Osteocyte (in vitro differentiated cells): ENCODE data around the gene ERAP2. TPM values are rescaled to one million over a fixed set of nuclear protein-coding genes. Genes with fewer than 3 reads are reported as not detected.

Experiments
- DNase-seq: peaks from one replicate; pipeline ENCODE4 v3.0.0; 2021; ENCODE audit warnings: mixed read lengths; ENCODE audit not compliant: unreplicated experiment; ENCODE audit errors: extremely low spot score
- H3K27ac Mint-ChIP-seq: one replicate; pipeline ENCODE4 v1.8.0; 2021; ENCODE audit warnings: mild to moderate bottlenecking, mixed read lengths; ENCODE audit not compliant: unreplicated experiment
- H3K27me3 Mint-ChIP-seq: one replicate; pipeline ENCODE4 v1.8.0; 2021; ENCODE audit warnings: mixed read lengths; ENCODE audit not compliant: unreplicated experiment
- H3K36me3 Mint-ChIP-seq: one replicate; pipeline ENCODE4 v1.8.0; 2021; ENCODE audit warnings: mixed read lengths; ENCODE audit not compliant: unreplicated experiment
- H3K4me1 Mint-ChIP-seq: one replicate; pipeline ENCODE4 v1.8.0; 2021; ENCODE audit warnings: mixed read lengths; ENCODE audit not compliant: unreplicated experiment
- H3K4me3 Mint-ChIP-seq: one replicate; pipeline ENCODE4 v1.8.0; 2021; ENCODE audit warnings: mild to moderate bottlenecking, moderate library complexity, mixed read lengths; ENCODE audit not compliant: unreplicated experiment
- H3K9me3 Mint-ChIP-seq: one replicate; pipeline ENCODE4 v1.8.0; 2021; ENCODE audit warnings: mixed read lengths; ENCODE audit not compliant: unreplicated experiment
- CTCF ChIP-seq: fragments of 200-600 bp; sonication (generic); IDR thresholded peaks from 2 replicates; pipeline ENCODE4 v1.5.0; 2021; ENCODE audit warnings: antibody characterized with exemption, mild to moderate bottlenecking, moderate library complexity
- total RNA-seq: library from RNA; stranded (reverse); gene quantifications from 2 replicates; pipeline ENCODE4 v1.2.1, GENCODE V29; 2021

Gene ERAP2
- total RNA-seq, 1 donor from 2014 or later: 3.5 TPM

- peak overlapping the region; percentile 62 for H3K27ac Mint-ChIP-seq
- H3K4me1 Mint-ChIP-seq: peaks cover 27% of the 10 kb centered on the region
- H3K27me3 Mint-ChIP-seq: no peaks in the 10 kb centered on the region
These were observed 47.7 kb downstream of the ERAP2 start for GRCh38 chr5:96924016-96924443.

GRCh38 chr5:96926276-96926675 lies 50.0 kb downstream of the ERAP2 start:
- no peak overlapping the region for H3K4me3 Mint-ChIP-seq
- H3K27ac Mint-ChIP-seq: no peak overlapping the region
- H3K36me3 Mint-ChIP-seq: no peaks in the 10 kb centered on the region
- TF ChIP-seq CTCF: no peak
- no peak for DNase-seq
- H3K4me1 Mint-ChIP-seq: peaks cover 24% of the 10 kb centered on the region
- no peaks in the 10 kb centered on the region for H3K27me3 Mint-ChIP-seq
- H3K9me3 Mint-ChIP-seq: no peaks in the 10 kb centered on the region

More at GRCh38 chr5:96924016-96924443, 47.7 kb downstream of the ERAP2 start:
- no peak for TF ChIP-seq CTCF
- Mint-ChIP-seq H3K9me3 (no peaks in the 10 kb centered on the region), H3K36me3 (no peaks in the 10 kb centered on the region), H3K4me3 (no peak overlapping the region)
- no peak for DNase-seq

GRCh38 chr5:96927008-96927407 lies 50.7 kb downstream of the ERAP2 start:
- H3K36me3 Mint-ChIP-seq: no peaks in the 10 kb centered on the region
- DNase-seq: no peak
- H3K9me3 Mint-ChIP-seq: no peaks in the 10 kb centered on the region
- no peak overlapping the region for H3K4me3 Mint-ChIP-seq
- H3K27me3 Mint-ChIP-seq: no peaks in the 10 kb centered on the region
- no peak for TF ChIP-seq CTCF
- no peak overlapping the region for H3K27ac Mint-ChIP-seq
- H3K4me1 Mint-ChIP-seq: peaks cover 19% of the 10 kb centered on the region

- no peaks in the 10 kb centered on the region for H3K36me3 Mint-ChIP-seq
- TF ChIP-seq CTCF: no peak
- no peak for DNase-seq
- no peaks in the 10 kb centered on the region for H3K9me3 Mint-ChIP-seq
- H3K4me1 Mint-ChIP-seq: peaks cover 28% of the 10 kb centered on the region
- H3K4me3 Mint-ChIP-seq: no peak overlapping the region
- H3K27ac Mint-ChIP-seq: no peak overlapping the region
- no peaks in the 10 kb centered on the region for H3K27me3 Mint-ChIP-seq
These were observed 52.8 kb downstream of the ERAP2 start for GRCh38 chr5:96928931-96929708.

- no peak for DNase-seq
- H3K4me3 Mint-ChIP-seq: no peak overlapping the region
- H3K9me3 Mint-ChIP-seq: no peaks in the 10 kb centered on the region
- no peak overlapping the region for H3K27ac Mint-ChIP-seq
- H3K27me3 Mint-ChIP-seq: no peaks in the 10 kb centered on the region
- TF ChIP-seq CTCF: no peak
- no peaks in the 10 kb centered on the region for H3K36me3 Mint-ChIP-seq
- H3K4me1 Mint-ChIP-seq: peaks cover 22% of the 10 kb centered on the region
These were observed 53.8 kb downstream of the ERAP2 start for GRCh38 chr5:96930058-96930457.
